Lower lobe of right lung (tissue), 2 donors: Measurements from ENCODE around the gene MATK. TPM values are rescaled to one million over a fixed set of nuclear protein-coding genes. Genes with fewer than 3 reads are reported as not detected.

Source experiments
- ATAC-seq, 2 donors: fragments of 200-7000 bp; cut with Tn5 transposase; one replicate each; pipeline ENCODE4 v1.9.1; 2020 to 2022; ENCODE audit warnings: mild to moderate bottlenecking in 2 of 2, moderate library complexity in 2 of 2
- DNase-seq: peaks from one replicate; pipeline ENCODE4 v3.0.0-alpha.2; 2020
- H3K27ac ChIP-seq: fragments of 200-600 bp; one replicate; pipeline ENCODE4 v1.8.0; 2022
- H3K27me3 ChIP-seq: fragments of 200-600 bp; one replicate; pipeline ENCODE4 v1.8.0; 2022; ENCODE audit warnings: low read depth
- H3K36me3 ChIP-seq: fragments of 200-600 bp; one replicate; pipeline ENCODE4 v1.8.0; 2022; ENCODE audit warnings: mild to moderate bottlenecking
- H3K4me1 ChIP-seq: fragments of 200-600 bp; one replicate; pipeline ENCODE4 v1.8.0; 2022
- H3K4me3 ChIP-seq: fragments of 200-600 bp; one replicate; pipeline ENCODE4 v1.8.0; 2022; ENCODE audit warnings: mild to moderate bottlenecking
- H3K9me3 ChIP-seq: fragments of 200-600 bp; one replicate; pipeline ENCODE4 v1.8.0; 2022
- intact Hi-C: fragments of 100-400 bp; cut with DNase I; formaldehyde crosslinking; loops from one replicate; pipeline ENCODE4 v1.11.0; 2022
- total RNA-seq: library from RNA; stranded (reverse); fragmentation: NEBNext Ultra II Directional; extraction: Animal tissue kit (Norgen Biotek cat#: 25700); gene quantifications from one replicate; pipeline ENCODE4 v1.2.1, GENCODE V29; 2021
- TF ChIP-seq, protein P1 (sequence below): fragments of 200-600 bp; IDR thresholded peaks from one replicate; pipeline ENCODE4 v1.8.0; 2022; ENCODE audit warnings: antibody characterized with exemption, mild to moderate bottlenecking
- donor health status: DM: no; HTN: yes; CAD: no; lungs with severe emphysema.

Gene MATK
- total RNA-seq, 1 donor from 2014 or later, result 11.3 TPM

DNA sequence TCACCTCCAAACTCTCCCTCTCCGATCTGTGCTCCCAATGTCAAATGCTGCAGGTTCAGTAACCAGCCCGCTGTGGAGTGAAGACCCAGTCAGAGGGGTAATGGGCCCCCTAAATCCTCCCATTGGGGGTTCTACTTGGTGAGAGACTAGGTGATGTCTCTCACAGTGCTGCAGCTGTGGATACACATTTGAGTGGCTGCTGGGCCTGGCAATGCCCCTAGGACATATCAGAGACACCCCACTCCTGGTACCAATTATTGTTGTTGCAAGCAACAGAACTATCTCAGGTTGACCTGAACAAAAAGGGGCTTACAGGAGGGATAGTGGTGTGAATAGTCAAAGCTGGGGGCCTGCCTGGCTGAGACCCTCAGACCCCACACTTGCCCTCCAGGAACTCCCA, 4.6 kb downstream of the MATK start:
- peaks cover 13% of the 10 kb centered on the region for H3K27me3 ChIP-seq
- ATAC-seq, result no peak

DNA sequence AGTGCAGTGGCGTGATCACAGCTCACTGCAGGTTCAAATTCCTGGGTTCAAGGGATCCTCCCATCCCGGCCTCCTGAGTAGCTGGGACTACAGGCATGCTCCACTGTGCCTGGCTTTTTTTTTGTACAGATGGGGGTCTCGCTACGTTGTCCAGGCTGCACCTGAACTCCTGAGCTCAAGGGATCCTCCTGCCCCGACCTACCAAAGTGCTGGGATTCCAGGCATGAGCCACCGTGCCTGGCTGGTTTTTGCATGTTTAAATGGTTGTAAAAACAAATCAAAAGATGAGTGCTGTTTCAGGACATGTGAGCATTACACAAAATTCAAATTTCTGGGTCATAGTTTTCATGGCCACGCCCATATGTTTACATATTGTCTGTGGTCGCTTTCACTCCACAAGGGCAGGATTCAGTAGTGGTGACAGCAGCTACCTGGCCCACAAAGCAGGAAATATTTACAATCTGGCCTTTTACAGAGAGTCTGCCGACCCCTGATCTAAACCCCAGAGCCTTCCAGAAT, 5.3 kb downstream of the MATK start:
- Histone ChIP-seq H3K9me3 (peaks cover 19% of the 10 kb centered on the region), H3K27me3 (peaks cover 10% of the 10 kb centered on the region), H3K36me3 (no peaks in the 10 kb centered on the region), H3K27ac (no peak overlapping the region), H3K4me1 (no peaks in the 10 kb centered on the region), H3K4me3 (no peak overlapping the region)
- TF ChIP-seq, protein P1, sequence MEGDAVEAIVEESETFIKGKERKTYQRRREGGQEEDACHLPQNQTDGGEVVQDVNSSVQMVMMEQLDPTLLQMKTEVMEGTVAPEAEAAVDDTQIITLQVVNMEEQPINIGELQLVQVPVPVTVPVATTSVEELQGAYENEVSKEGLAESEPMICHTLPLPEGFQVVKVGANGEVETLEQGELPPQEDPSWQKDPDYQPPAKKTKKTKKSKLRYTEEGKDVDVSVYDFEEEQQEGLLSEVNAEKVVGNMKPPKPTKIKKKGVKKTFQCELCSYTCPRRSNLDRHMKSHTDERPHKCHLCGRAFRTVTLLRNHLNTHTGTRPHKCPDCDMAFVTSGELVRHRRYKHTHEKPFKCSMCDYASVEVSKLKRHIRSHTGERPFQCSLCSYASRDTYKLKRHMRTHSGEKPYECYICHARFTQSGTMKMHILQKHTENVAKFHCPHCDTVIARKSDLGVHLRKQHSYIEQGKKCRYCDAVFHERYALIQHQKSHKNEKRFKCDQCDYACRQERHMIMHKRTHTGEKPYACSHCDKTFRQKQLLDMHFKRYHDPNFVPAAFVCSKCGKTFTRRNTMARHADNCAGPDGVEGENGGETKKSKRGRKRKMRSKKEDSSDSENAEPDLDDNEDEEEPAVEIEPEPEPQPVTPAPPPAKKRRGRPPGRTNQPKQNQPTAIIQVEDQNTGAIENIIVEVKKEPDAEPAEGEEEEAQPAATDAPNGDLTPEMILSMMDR, result no peak
- ATAC-seq (no peak), DNase-seq (no peak)
- intact Hi-C loops, result no loop called here

More for the DNA sequence above, 4.6 kb downstream of the MATK start:
- DNase-seq, result no peak
- TF ChIP-seq, protein P1, result no peak
- intact Hi-C loops, result no loop called here
- Histone ChIP-seq H3K9me3 (peaks cover 19% of the 10 kb centered on the region), H3K4me3 (no peak overlapping the region), H3K36me3 (no peaks in the 10 kb centered on the region), H3K4me1 (peaks cover 2% of the 10 kb centered on the region), H3K27ac (no peak overlapping the region)

DNA sequence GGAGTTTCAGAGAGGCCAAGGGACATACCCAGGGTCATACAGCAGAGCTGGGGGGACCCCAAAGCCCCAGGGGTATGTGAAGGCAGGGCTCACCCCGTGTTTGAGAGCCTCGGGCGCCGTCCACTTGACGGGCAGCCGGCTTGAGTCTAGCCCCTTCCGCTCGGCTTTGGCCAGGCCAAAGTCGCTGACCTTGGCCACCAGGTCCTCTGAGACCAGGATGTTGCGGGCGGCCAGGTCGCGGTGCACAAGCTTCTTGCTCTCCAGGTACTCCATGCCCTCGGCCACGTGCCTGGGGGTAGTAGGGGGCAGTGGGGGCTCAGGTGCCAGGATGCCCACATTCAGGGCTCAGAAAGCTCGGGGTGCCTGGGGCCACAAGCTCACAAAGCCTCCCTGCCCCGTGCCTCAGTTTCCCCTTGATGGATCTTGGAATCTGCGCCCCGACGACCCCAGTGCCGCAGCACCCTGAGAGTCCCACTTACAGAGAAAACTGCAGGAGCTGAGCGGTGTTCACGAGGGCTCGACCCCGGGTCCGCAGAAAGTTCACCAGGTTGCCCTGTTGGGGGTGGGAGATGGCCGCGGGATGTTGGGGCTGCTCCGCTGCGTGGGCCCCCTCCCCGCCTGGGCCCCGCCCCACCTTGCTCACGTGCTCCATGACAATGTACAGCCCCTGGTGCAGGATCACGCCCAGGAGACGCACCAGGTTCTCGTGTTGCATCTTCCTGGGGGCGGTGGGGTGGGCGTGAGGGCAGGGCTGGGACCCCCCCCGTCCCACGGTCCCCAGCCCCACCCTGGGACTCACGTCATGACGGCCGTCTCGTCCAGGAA, 7.1 kb downstream of the MATK start:
- Histone ChIP-seq H3K27me3 (no peaks in the 10 kb centered on the region), H3K36me3 (no peaks in the 10 kb centered on the region), H3K9me3 (peaks cover 19% of the 10 kb centered on the region), H3K4me1 (no peaks in the 10 kb centered on the region), H3K4me3 (no peak overlapping the region), H3K27ac (no peak overlapping the region)
- DNase-seq (no peak), ATAC-seq (no peak)
- TF ChIP-seq, protein P1, result no peak
- intact Hi-C loops, result no loop called here

DNA sequence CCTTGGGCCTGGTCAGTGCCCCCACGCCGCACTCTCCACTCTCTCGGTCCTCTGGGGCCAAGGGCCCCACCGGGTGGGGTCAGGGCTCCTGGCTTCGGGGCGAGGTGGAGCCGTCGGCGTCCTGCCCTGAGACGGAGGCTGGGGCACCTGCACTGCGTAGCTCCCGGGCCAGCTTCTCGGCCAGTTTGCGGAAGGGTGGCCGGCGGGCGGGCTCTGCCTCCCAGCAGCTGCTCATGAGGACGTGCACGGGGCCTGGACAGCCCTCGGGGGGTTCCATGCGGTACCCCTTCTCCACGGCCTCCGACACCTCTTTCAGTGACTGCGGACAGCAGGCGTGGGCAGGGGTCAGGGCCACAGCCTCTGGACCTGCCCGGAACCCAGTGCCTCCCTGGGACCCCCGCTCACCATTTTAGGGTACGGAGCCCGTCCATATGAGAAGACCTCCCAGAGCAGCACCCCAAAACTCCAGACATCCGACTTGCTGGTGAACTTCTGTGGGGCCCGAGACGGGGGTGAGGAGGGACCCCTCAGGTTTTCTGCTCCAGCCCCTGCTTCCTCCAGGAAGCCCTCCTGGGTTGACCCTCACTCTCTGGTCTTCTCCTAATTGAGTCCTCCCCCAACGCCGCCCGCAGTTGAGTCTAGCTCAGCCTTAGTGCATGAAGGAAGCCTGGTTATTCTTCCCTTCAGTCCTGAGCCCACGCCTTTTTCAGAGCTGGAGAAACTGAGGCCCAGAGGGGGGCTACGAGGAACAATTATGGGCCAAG, 7.9 kb downstream of the MATK start:
- Histone ChIP-seq H3K36me3 (no peaks in the 10 kb centered on the region), H3K4me1 (no peaks in the 10 kb centered on the region), H3K9me3 (peaks cover 19% of the 10 kb centered on the region), H3K27ac (no peak overlapping the region), H3K4me3 (no peak overlapping the region), H3K27me3 (no peaks in the 10 kb centered on the region)
- intact Hi-C loops, result no loop called here
- DNase-seq (no peak), ATAC-seq (no peak)
- TF ChIP-seq, protein P1, result no peak

DNA sequence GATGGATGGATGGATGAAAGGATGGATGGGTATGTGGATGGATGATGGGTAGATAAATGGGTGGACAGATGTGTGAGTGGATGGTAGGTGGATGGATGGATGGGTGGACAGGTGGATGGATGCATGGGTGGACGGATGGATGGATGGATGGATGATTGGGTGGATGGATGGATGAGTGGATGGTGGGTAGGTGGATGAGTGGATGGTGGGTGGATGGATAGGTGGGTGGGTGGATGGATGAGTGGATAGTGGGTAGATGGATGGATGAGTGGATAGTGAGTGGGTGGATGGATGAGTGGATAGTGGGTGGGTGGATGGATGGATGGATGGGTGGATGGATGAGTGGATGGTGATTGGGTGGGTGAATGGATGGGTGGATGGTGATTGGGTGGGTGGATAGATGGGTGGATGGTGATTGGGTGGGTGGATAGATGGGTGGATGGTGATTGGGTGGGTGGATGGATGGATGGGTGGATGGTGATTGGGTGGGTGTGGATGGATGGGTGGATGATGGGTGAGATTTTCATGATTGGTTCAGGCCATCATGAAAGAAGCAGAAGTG, 9.6 kb downstream of the MATK start:
- Histone ChIP-seq H3K4me1 (no peaks in the 10 kb centered on the region), H3K27me3 (no peaks in the 10 kb centered on the region), H3K36me3 (no peaks in the 10 kb centered on the region), H3K9me3 (peaks cover 9% of the 10 kb centered on the region), H3K4me3 (no peak overlapping the region), H3K27ac (no peak overlapping the region)
- no peak for ATAC-seq
- no peak for DNase-seq
- intact Hi-C loops, result no loop called here
- TF ChIP-seq, protein P1, result no peak
